Neural cell (in vitro differentiated cells): ENCODE results near the gene USP17L27.
"Not testable (repeated sequence)": the region's sequence is repeated elsewhere in the genome, so short reads cannot be mapped to it uniquely, and the experiment has no call there.

Source experiments
- CTCF ChIP-seq: fragments of 450-650 bp; IDR thresholded peaks from 2 replicates; pipeline ENCODE4 v1.5.1; 2014; ENCODE audit warnings: antibody characterized with exemption, mild to moderate bottlenecking, moderate library complexity; ENCODE audit not compliant: poor library complexity, severe bottlenecking
- EP300 ChIP-seq: fragments of 450-650 bp; conservative IDR thresholded peaks from 2 replicates; pipeline ENCODE4 v1.6.1; 2014; ENCODE audit warnings: antibody characterized with exemption, mild to moderate bottlenecking, moderate library complexity; ENCODE audit not compliant: poor library complexity, severe bottlenecking
- EZH2 ChIP-seq: fragments of 200-600, 300-800 bp; shearing (Covaris generic), sonication (generic); IDR thresholded peaks from 2 replicates; pipeline ENCODE4 v1.6.1; 2014; ENCODE audit warnings: antibody characterized with exemption, low read length, borderline replicate concordance, mild to moderate bottlenecking; ENCODE audit not compliant: insufficient read depth, poor library complexity, severe bottlenecking
- MXI1 ChIP-seq: fragments of 450-650 bp; conservative IDR thresholded peaks from 2 replicates; pipeline ENCODE4 v1.6.1; 2014; ENCODE audit warnings: antibody characterized with exemption, mild to moderate bottlenecking; ENCODE audit not compliant: poor library complexity, severe bottlenecking
- POLR2AphosphoS5 ChIP-seq: IDR thresholded peaks from 2 replicates; pipeline ENCODE4 v1.6.1; 2012
- RAD21 ChIP-seq: fragments of 450-650 bp; conservative IDR thresholded peaks from 2 replicates; pipeline ENCODE4 v1.6.1; 2014; ENCODE audit warnings: antibody characterized with exemption, mild to moderate bottlenecking, moderate library complexity
- REST ChIP-seq: IDR thresholded peaks from 2 replicates; pipeline ENCODE4 v1.6.1; 2012; ENCODE audit warnings: borderline replicate concordance
- SMC3 ChIP-seq: fragments of 450-650 bp; conservative IDR thresholded peaks from 2 replicates; pipeline ENCODE4 v1.6.1; 2014; ENCODE audit warnings: antibody characterized with exemption, mild to moderate bottlenecking, moderate library complexity; ENCODE audit not compliant: poor library complexity
- TAF1 ChIP-seq: IDR thresholded peaks from 2 replicates; pipeline ENCODE4 v1.6.1; 2012; ENCODE audit warnings: low read depth

- not testable (repeated sequence) for TF ChIP-seq CTCF, EP300, TAF1, EZH2, REST, SMC3, POLR2AphosphoS5, RAD21, MXI1
Measured at GRCh38 chr4:9381012-9381534, 37.1 kb downstream of the USP17L27 start.
